Activated CD8-positive, alpha-beta memory T cell treated with anti-CD3 and anti-CD28 coated beads for 36 hours (primary cell): ENCODE data around the gene GNLY. TPM values are rescaled to one million over a fixed set of nuclear protein-coding genes. Genes with fewer than 3 reads are reported as not detected.
"Not testable (repeated sequence)": the region's sequence is repeated elsewhere in the genome, so short reads cannot be mapped to it uniquely, and the experiment has no call there.

Experiments used
- CTCF ChIA-PET: fragments of 350-600 bp; sonication (Branson Sonifier 250); formaldehyde crosslinking; loops from one replicate; lab custom pipeline; 2021; ENCODE audit warnings: antibody characterized with exemption; lab: Charles Lee
- POLR2A ChIA-PET: fragments of 350-600 bp; sonication (Branson Sonifier 250); formaldehyde crosslinking; loops from one replicate; lab custom pipeline; 2021; ENCODE audit warnings: antibody characterized with exemption; lab: Charles Lee
- total RNA-seq, 2 experiments: library from RNA; stranded (reverse); gene quantifications; one replicate each; pipeline ENCODE4 v1.2.3, GENCODE V29; 2021

GNLY gene
- total RNA-seq, 2 experiments from 2014 or later: 18.6 to 22.1 TPM

GRCh38 chr2:85714421-85714820, 20.3 kb downstream of the GNLY start:
- POLR2A ChIA-PET: not testable (repeated sequence)
- CTCF ChIA-PET: interaction anchor here (0.6 to 1.5 kb wide), 3 partner anchors 9 to 266 kb away, joined by 3 to 4 read pairs (median 3); no protein-coding TSS in a partner anchor

GRCh38 chr2:85714841-85715240, 20.7 kb downstream of the GNLY start:
- POLR2A ChIA-PET: no interaction called here
- CTCF ChIA-PET: interaction anchor here (0.6 to 1.2 kb wide), 3 partner anchors 10 to 266 kb away, joined by 3 read pairs; no protein-coding TSS in a partner anchor

GRCh38 chr2:85716346-85716914, 22.3 kb downstream of the GNLY start:
- POLR2A ChIA-PET: no interaction called here

GRCh38 chr2:85717308-85718008, 23.3 kb downstream of the GNLY start:
- POLR2A ChIA-PET: no interaction called here
- CTCF ChIA-PET: interaction anchor here (1.3 kb wide), 1 partner anchor 80 kb away, joined by 3 read pairs; no protein-coding TSS in a partner anchor

More at GRCh38 chr2:85716346-85716914, 22.3 kb downstream of the GNLY start:
- CTCF ChIA-PET: no interaction called here

GRCh38 chr2:85718009-85718391, 23.8 kb downstream of the GNLY start:
- CTCF ChIA-PET: interaction anchor here (1.3 kb wide), 1 partner anchor 81 kb away, joined by 3 read pairs; no protein-coding TSS in a partner anchor
- POLR2A ChIA-PET: no interaction called here

GRCh38 chr2:85718885-85719492, 24.8 kb downstream of the GNLY start:
- ChIA-PET CTCF (interaction anchor here (0.7 kb wide), 1 partner anchor 10 kb away, joined by 4 read pairs; no protein-coding TSS in a partner anchor), POLR2A (no interaction called here)

- CTCF ChIA-PET: interaction anchor here (0.7 to 1.4 kb wide), 2 partner anchors 9 to 109 kb away, joined by 3 read pairs; no protein-coding TSS in a partner anchor
- POLR2A ChIA-PET: no interaction called here
These were observed 25.6 kb downstream of the GNLY start for GRCh38 chr2:85719609-85720240.

- POLR2A ChIA-PET: no interaction called here
- CTCF ChIA-PET: interaction anchor here (1.4 kb wide), 1 partner anchor 8 kb away, joined by 3 read pairs; no protein-coding TSS in a partner anchor
These were observed 26.4 kb downstream of the GNLY start for GRCh38 chr2:85720533-85720932.

- POLR2A ChIA-PET: no interaction called here
These were observed 27.5 kb downstream of the GNLY start for GRCh38 chr2:85721641-85722040.

GRCh38 chr2:85722519-85722918, 28.4 kb downstream of the GNLY start:
- ChIA-PET POLR2A (no interaction called here), CTCF (interaction anchor here (0.7 to 1.5 kb wide), 2 partner anchors 14 to 92 kb away, joined by 3 to 6 read pairs; no protein-coding TSS in a partner anchor)

More at GRCh38 chr2:85721641-85722040, 27.5 kb downstream of the GNLY start:
- CTCF ChIA-PET: interaction anchor here (1.5 kb wide), 1 partner anchor 93 kb away, joined by 6 read pairs; no protein-coding TSS in a partner anchor

GRCh38 chr2:85723707-85724360, 29.7 kb downstream of the GNLY start:
- ChIA-PET CTCF (interaction anchor here (1.0 kb wide), 1 partner anchor 29 kb away, joined by 4 read pairs; no protein-coding TSS in a partner anchor), POLR2A (no interaction called here)

GRCh38 chr2:85724731-85725181, 30.6 kb downstream of the GNLY start:
- CTCF ChIA-PET: interaction anchor here (0.6 to 1.5 kb wide), 6 partner anchors 12 to 91 kb away, joined by 3 to 5 read pairs (median 4); no protein-coding TSS in a partner anchor
- POLR2A ChIA-PET: no interaction called here

- POLR2A ChIA-PET: interaction anchor here (0.6 kb wide), 1 partner anchor 221 kb away, joined by 3 read pairs; no protein-coding TSS in a partner anchor
- CTCF ChIA-PET: interaction anchor here (1.2 to 2.2 kb wide), 5 partner anchors 11 to 89 kb away, joined by 3 to 10 read pairs (median 4); no protein-coding TSS in a partner anchor
These were observed 31.3 kb downstream of the GNLY start for GRCh38 chr2:85725451-85725850.

GRCh38 chr2:85727798-85728197, 33.6 kb downstream of the GNLY start:
- POLR2A ChIA-PET: no interaction called here

GRCh38 chr2:85728342-85728741, 34.2 kb downstream of the GNLY start:
- POLR2A ChIA-PET: no interaction called here
- CTCF ChIA-PET: interaction anchor here (0.5 to 2.3 kb wide), 21 partner anchors 8 to 688 kb away, joined by 3 to 28 read pairs (median 4); no protein-coding TSS in a partner anchor

More at GRCh38 chr2:85727798-85728197, 33.6 kb downstream of the GNLY start:
- CTCF ChIA-PET: interaction anchor here (2.2 kb wide), 1 partner anchor 87 kb away, joined by 10 read pairs; no protein-coding TSS in a partner anchor

GRCh38 chr2:85728883-85729824, 35.0 kb downstream of the GNLY start:
- ChIA-PET CTCF (interaction anchor here (0.5 to 2.3 kb wide), 23 partner anchors 9 to 689 kb away, joined by 3 to 28 read pairs (median 4); no protein-coding TSS in a partner anchor), POLR2A (no interaction called here)
